ENCODE results near the gene AXDND1.
"Not testable (repeated sequence)": the region's sequence is repeated elsewhere in the genome, so short reads cannot be mapped to it uniquely, and the experiment has no call there.

The AXDND1 gene

GRCh38 chr1:179361631-179362030, 4.1 kb upstream of the AXDND1 start:
- DNase-seq (ENCODE audit: extremely low read depth in 1 of 2, low read depth in 1 of 2), result not testable (repeated sequence)

DNA sequence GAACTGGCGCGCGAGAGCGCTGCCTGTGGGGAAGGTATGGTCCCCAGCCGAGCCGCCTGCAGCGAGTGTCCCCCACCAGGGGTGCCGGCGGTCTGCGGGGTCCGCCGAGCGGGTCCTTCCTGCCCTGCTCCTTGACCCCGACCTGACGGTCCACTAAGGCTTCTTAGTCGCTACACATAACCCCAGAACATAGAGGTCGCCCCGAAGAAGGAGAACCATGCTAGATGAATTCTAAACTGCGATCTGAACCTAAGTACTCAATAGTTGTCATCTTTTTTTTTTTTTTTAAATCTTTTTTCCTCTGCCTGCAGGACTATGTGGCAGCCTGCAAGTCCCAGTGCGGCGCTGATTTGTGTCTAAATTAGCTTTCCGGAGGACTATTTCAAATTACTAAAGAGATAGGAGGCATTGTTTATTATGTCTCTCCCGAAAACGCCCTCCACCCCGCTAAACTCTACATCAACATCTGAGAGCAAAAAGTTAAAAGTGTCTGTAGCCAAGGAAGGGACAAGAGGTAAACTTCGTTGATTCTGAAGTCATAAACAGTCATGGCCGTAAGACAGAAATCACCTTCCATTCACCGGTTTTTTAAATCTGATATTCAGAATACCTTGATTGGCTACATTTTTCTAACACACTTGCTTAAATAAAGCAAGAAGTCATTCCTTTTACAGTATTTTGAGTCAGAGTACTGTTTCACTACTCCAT, 476 bp downstream of the AXDND1 start:
- no peak for DNase-seq (ENCODE audit: extremely low read depth in 1 of 2, low read depth in 1 of 2)

DNA sequence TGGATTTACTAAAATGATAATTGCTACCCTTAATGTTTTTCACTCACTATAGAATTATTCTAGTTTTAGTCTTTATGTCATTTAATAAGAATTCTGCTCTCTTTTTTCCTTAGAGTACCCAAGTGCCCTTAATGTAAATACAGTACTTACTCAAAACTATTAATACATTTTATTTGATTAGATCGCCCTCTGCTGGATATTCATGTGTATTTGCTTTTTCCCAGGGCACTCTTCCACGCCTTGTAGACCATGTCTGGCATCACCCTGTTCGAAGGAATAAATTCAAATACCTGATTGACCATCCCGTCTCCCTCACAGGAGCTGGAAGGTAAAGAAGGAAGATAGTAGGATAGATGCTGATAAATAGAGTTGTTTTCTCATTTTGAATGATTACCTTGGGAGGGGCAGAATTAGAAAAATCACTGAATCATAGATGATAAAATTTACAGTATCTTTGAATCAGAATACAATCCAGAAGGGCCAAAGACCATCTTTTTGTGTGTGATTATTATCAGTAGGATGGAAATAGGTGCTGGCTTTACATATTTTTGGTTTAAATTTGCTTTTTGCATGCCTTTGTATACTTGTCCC, 4.1 kb downstream of the AXDND1 start:
- no peak for DNase-seq (ENCODE audit: extremely low read depth in 1 of 2, low read depth in 1 of 2)

GRCh38 chr1:179372160-179372559, 6.4 kb downstream of the AXDND1 start:
- DNase-seq (ENCODE audit: extremely low read depth in 1 of 2, low read depth in 1 of 2), result no peak

- DNase-seq (ENCODE audit: extremely low read depth in 1 of 2, low read depth in 1 of 2), result no peak
Measured at GRCh38 chr1:179376223-179376622, 10.5 kb downstream of the AXDND1 start.

- no peak for DNase-seq (ENCODE audit: extremely low read depth in 1 of 2, low read depth in 1 of 2)
Measured at GRCh38 chr1:179380299-179380698, 14.5 kb downstream of the AXDND1 start.

- no peak for DNase-seq (ENCODE audit: extremely low read depth in 1 of 2, low read depth in 1 of 2)
Measured at GRCh38 chr1:179384027-179384426, 18.3 kb downstream of the AXDND1 start.

- no peak for DNase-seq (ENCODE audit: extremely low read depth in 1 of 2, low read depth in 1 of 2)
Measured at GRCh38 chr1:179385510-179385909, 19.7 kb downstream of the AXDND1 start.

GRCh38 chr1:179393721-179394120, 27.9 kb downstream of the AXDND1 start:
- no peak for DNase-seq (ENCODE audit: extremely low read depth in 1 of 2, low read depth in 1 of 2)

- not testable (repeated sequence) for DNase-seq (ENCODE audit: extremely low read depth in 1 of 2, low read depth in 1 of 2)
Measured at GRCh38 chr1:179399399-179399798, 33.6 kb downstream of the AXDND1 start.

GRCh38 chr1:179417760-179418159, 52.0 kb downstream of the AXDND1 start:
- not testable (repeated sequence) for DNase-seq (ENCODE audit: extremely low read depth in 1 of 2, low read depth in 1 of 2)

GRCh38 chr1:179418706-179419105, 52.9 kb downstream of the AXDND1 start:
- DNase-seq (ENCODE audit: extremely low read depth in 1 of 2, low read depth in 1 of 2), result not testable (repeated sequence)

DNA sequence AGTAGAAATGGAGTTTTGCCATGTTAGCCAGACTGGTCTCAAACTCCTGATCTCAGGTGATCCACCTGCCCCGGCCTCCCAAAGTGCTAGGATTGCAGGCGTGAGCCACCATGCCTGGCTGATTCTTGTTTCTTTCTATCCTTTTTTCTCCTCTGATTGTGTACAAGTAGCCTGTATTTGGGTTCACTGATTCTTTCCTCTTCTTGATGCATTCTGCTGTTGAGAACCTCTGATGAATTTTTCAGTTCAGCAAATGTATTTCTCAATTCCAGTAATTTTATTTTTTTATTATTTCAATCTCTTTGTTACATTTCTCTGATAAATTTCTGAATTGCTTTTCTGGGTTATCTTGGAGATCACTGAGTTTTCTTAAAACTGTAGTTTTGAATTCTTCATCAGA, 58.8 kb downstream of the AXDND1 start:
- DNase-seq (ENCODE audit: extremely low read depth in 1 of 2, low read depth in 1 of 2), result no peak

GRCh38 chr1:179425186-179425585, 59.4 kb downstream of the AXDND1 start:
- no peak for DNase-seq (ENCODE audit: extremely low read depth in 1 of 2, low read depth in 1 of 2)

DNA sequence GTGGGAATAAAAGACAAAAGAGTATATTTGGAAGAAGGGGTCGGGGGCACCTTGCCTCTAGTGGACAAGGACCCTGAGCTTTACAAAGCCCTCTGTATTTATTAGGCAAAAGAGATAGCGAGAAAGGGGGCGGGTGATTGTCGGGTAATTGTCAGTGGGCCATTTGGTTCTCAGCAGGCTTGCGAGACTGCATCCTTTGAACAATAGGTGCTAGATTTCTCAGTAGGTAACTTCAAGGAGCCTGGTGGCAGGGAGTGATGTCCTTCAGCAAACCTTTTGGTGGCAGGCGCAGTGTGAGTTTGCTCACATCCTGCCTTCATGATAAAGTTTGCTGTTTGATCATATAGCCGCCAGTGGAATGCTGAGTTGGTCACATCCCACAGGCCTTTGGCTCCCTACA, 71.4 kb downstream of the AXDND1 start:
- no peak for DNase-seq (ENCODE audit: extremely low read depth in 1 of 2, low read depth in 1 of 2)

DNA sequence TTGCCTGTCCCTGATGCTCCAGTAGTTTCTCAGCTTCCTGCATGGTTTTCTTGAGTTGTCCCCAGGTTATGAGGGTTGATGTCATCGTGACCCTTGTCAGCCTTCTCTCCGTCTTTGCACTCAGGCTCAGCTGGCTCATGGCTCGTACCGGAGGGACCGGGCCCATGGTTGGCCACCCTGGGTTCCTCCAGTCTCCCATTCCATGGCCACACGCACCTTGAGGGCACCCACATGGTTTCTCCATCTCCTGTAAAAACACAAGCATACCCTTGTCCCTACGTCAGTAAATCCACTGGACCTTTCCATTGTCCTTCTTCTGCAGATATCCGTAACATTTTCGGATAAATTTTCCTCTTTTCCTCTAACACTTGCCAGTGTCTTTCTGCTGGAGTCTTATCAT, 73.9 kb downstream of the AXDND1 start:
- not testable (repeated sequence) for DNase-seq (ENCODE audit: extremely low read depth in 1 of 2, low read depth in 1 of 2)

GRCh38 chr1:179440301-179440700, 74.5 kb downstream of the AXDND1 start:
- not testable (repeated sequence) for DNase-seq (ENCODE audit: extremely low read depth in 1 of 2, low read depth in 1 of 2)

DNA sequence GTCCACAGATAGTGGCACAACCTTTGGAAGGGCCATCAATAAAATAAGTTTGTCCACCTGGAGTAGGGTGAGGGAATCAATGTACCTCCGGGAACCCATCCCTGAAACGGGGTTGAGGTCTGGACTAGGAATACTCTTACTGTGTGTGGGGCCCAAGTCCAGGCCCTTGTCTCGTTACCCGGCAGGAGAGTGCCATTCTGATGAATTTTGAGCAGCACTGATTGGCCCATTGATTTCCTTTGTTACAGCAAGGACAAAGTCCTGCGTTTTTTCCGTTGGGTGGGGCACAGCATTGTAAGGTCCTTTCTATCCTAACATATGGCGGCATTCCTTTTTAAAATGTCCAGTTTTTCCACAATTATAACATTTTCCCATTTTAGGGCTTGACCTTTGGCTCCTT, 75.2 kb downstream of the AXDND1 start:
- no peak for DNase-seq (ENCODE audit: extremely low read depth in 1 of 2, low read depth in 1 of 2)

GRCh38 chr1:179441501-179441900, 75.7 kb downstream of the AXDND1 start:
- no peak for DNase-seq (ENCODE audit: extremely low read depth in 1 of 2, low read depth in 1 of 2)

DNA sequence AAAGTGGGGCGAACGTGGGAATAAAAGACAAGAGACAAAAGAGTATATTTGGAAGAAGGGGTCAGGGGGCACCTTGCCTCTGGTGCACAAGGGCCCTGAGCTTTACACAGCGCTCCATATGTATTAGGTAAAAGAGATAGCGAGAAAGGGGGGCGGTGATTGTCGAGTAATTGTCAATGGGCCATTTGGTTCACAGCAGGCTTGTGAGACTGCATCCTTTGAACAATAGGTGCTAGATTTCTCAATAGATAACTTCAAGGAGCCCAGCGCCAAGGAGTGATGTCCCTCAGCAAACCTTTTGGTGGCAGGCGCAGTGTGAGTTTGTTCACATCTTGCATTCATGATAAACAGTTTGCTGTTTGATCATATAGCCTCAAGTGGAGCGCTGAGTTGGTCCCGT, 77.1 kb downstream of the AXDND1 start:
- not testable (repeated sequence) for DNase-seq (ENCODE audit: extremely low read depth in 1 of 2, low read depth in 1 of 2)

GRCh38 chr1:179445593-179445992, 79.8 kb downstream of the AXDND1 start:
- no peak for DNase-seq (ENCODE audit: extremely low read depth in 1 of 2, low read depth in 1 of 2)

- DNase-seq (ENCODE audit: extremely low read depth in 1 of 2, low read depth in 1 of 2), result no peak
Measured at GRCh38 chr1:179447489-179447888, 81.7 kb downstream of the AXDND1 start.
